Common myeloid progenitor, CD34-positive (primary cell): ENCODE results near the gene CD70.
"Not testable (repeated sequence)": the region's sequence is repeated elsewhere in the genome, so short reads cannot be mapped to it uniquely, and the experiment has no call there.

ENCODE experiments used
- CTCF ChIA-PET: fragments of 350-600 bp; sonication (Branson Sonifier 250); formaldehyde crosslinking; loops from one replicate; lab custom pipeline; 2021; ENCODE audit warnings: antibody characterized with exemption; lab: Charles Lee
- POLR2A ChIA-PET: fragments of 350-600 bp; sonication (Branson Sonifier 250); formaldehyde crosslinking; loops from one replicate; lab custom pipeline; 2021; ENCODE audit warnings: antibody characterized with exemption; lab: Charles Lee
- DNase-seq, 3 donors: peaks; one replicate each; pipeline versions ENCODE4 v3.0.0 to v3.0.0-alpha.2; 2013
- H3K27ac ChIP-seq, 2 experiments: 1 replicate in 1 of 2; 2 replicates in 1 of 2; pipeline ENCODE4 v1.7.0; 2013; ENCODE audit warnings: inconsistent platforms in 2 of 2, low read length in 2 of 2, mild to moderate bottlenecking in 2 of 2, low read depth in 1 of 2, moderate library complexity in 1 of 2; ENCODE audit not compliant: severe bottlenecking in 2 of 2, insufficient read depth in 1 of 2, poor library complexity in 1 of 2
- H3K27me3 ChIP-seq, 5 experiments: replicated peaks in 2 of 5; 1 replicate in 3 of 5; 2 replicates in 2 of 5; pipeline versions ENCODE4 v1.6.1 to v1.7.0; 2013; ENCODE audit warnings: low read length in 4 of 5, mild to moderate bottlenecking in 2 of 5, moderate library complexity in 2 of 5, inconsistent platforms in 1 of 5; ENCODE audit not compliant: insufficient read depth in 5 of 5, control insufficient read depth in 4 of 5
- H3K36me3 ChIP-seq, 4 experiments: 1 replicate in 2 of 4; 2 replicates in 2 of 4; pipeline versions ENCODE4 v1.6.1 to v1.7.0; 2013; ENCODE audit warnings: low read length in 3 of 4, control low read depth in 1 of 4, mild to moderate bottlenecking in 1 of 4; ENCODE audit not compliant: control insufficient read depth in 4 of 4, insufficient read depth in 4 of 4
- H3K4me1 ChIP-seq, 4 experiments: 1 replicate in 3 of 4; 2 replicates in 1 of 4; pipeline versions ENCODE4 v1.6.1 to v1.7.1; 2013; ENCODE audit warnings: low read length in 3 of 4, mild to moderate bottlenecking in 3 of 4, control low read depth in 1 of 4, inconsistent platforms in 1 of 4, moderate library complexity in 1 of 4; ENCODE audit not compliant: control insufficient read depth in 4 of 4, insufficient read depth in 4 of 4; ENCODE audit errors: control extremely low read depth in 1 of 4
- H3K4me3 ChIP-seq, 7 experiments: 1 replicate in 4 of 7; 2 replicates in 3 of 7; pipeline versions ENCODE4 v1.5.1 to v1.7.0; 2013; ENCODE audit warnings: mild to moderate bottlenecking in 7 of 7, low read length in 6 of 7, moderate library complexity in 6 of 7, inconsistent platforms in 2 of 7, low read depth in 2 of 7, control low read depth in 1 of 7; ENCODE audit not compliant: insufficient read depth in 4 of 7, control insufficient read depth in 1 of 7; ENCODE audit errors: extremely low read depth in 1 of 7
- H3K9me3 ChIP-seq, 5 experiments: 1 replicate in 4 of 5; 2 replicates in 1 of 5; pipeline versions ENCODE4 v1.6.1 to v1.7.1; 2013; ENCODE audit warnings: low read length in 4 of 5, mild to moderate bottlenecking in 2 of 5, inconsistent platforms in 1 of 5, low read depth in 1 of 5, moderate library complexity in 1 of 5; ENCODE audit not compliant: control insufficient read depth in 4 of 5, insufficient read depth in 2 of 5; ENCODE audit errors: control extremely low read depth in 1 of 5
- WGBS: methylation state at CpG from one replicate; pipeline ENCODE4 v1.1.5; 2013; ENCODE audit not compliant: insufficient coverage; 5-methylcytosine and 5-hydroxymethylcytosine counted together

The CD70 gene

GRCh38 chr19:6598254-6598892 lies 7.4 kb upstream of the CD70 start:
- Histone ChIP-seq H3K27ac (peak overlapping the region in 1 of 2 experiments; percentile 61), H3K27me3 (peaks cover 0 to 18% (median 6%) of the 10 kb centered on the region in 5 experiments)
- H3K4me3 ChIP-seq, H3K4me1 ChIP-seq, DNase-seq, H3K9me3 ChIP-seq, POLR2A ChIA-PET, CTCF ChIA-PET, H3K36me3 ChIP-seq: not testable (repeated sequence)
- WGBS = no CpG with 5 or more reads among the region's 6 CpGs

GRCh38 chr19:6597471-6598253 lies 6.7 kb upstream of the CD70 start:
- 99% methylated on average over 24 of the region's 34 CpGs for WGBS
- DNase-seq, H3K9me3 ChIP-seq, H3K4me3 ChIP-seq, POLR2A ChIA-PET, H3K4me1 ChIP-seq, CTCF ChIA-PET, H3K36me3 ChIP-seq: not testable (repeated sequence)
- peak overlapping the region in 1 of 2 experiments; percentile 61 for H3K27ac ChIP-seq
- H3K27me3 ChIP-seq = peaks cover 0 to 24% (median 7%) of the 10 kb centered on the region in 5 experiments

- DNase-seq = no peak
- Histone ChIP-seq H3K9me3 (peaks cover 0 to 5% (median 0%) of the 10 kb centered on the region in 5 experiments), H3K4me3 (no peak overlapping the region), H3K27me3 (peaks cover 0 to 32% (median 7%) of the 10 kb centered on the region in 5 experiments), H3K4me1 (no peaks in the 10 kb centered on the region), H3K27ac (no peak overlapping the region), H3K36me3 (no peaks in the 10 kb centered on the region)
- ChIA-PET POLR2A (no interaction called here), CTCF (no interaction called here)
- 95% methylated on average over 2 of the region's 7 CpGs for WGBS
These were observed 5.7 kb upstream of the CD70 start for GRCh38 chr19:6596621-6597020.

GRCh38 chr19:6593651-6594416 lies 2.9 kb upstream of the CD70 start:
- Histone ChIP-seq H3K36me3 (no peaks in the 10 kb centered on the region), H3K4me1 (peaks cover 0 to 22% (median 18%) of the 10 kb centered on the region in 4 experiments), H3K27me3 (peaks cover 1 to 60% (median 27%) of the 10 kb centered on the region in 5 experiments), H3K4me3 (no peak overlapping the region), H3K9me3 (peaks cover 0 to 5% (median 0%) of the 10 kb centered on the region in 5 experiments), H3K27ac (no peak overlapping the region)
- ChIA-PET CTCF (no interaction called here), POLR2A (no interaction called here)
- DNase-seq = no peak
- WGBS = 75% methylated on average over 4 of the region's 11 CpGs

- under 1% methylated on average over 28 of the region's 31 CpGs for WGBS
- POLR2A ChIA-PET = no interaction called here
- H3K9me3 ChIP-seq = peaks cover 0 to 2% (median 0%) of the 10 kb centered on the region in 5 experiments
- CTCF ChIA-PET = no interaction called here
- H3K4me1 ChIP-seq = peaks cover 0 to 40% (median 29%) of the 10 kb centered on the region in 4 experiments
- DNase-seq = peak in 2 of 3 donors; percentile 57 to 65
- H3K36me3 ChIP-seq = no peaks in the 10 kb centered on the region
- peaks cover 10 to 89% (median 46%) of the 10 kb centered on the region in 5 experiments for H3K27me3 ChIP-seq
- peak overlapping the region in 4 of 7 experiments; percentile 19 to 61 (median 56) for H3K4me3 ChIP-seq
- no peak overlapping the region for H3K27ac ChIP-seq
These were observed 608 bp downstream of the CD70 start for GRCh38 chr19:6590258-6590826.

GRCh38 chr19:6589711-6590257 lies 1.2 kb downstream of the CD70 start:
- peaks cover 10 to 87% (median 46%) of the 10 kb centered on the region in 5 experiments for H3K27me3 ChIP-seq
- 14% methylated on average over 13 of the region's 16 CpGs for WGBS
- DNase-seq = no peak
- ChIA-PET POLR2A (no interaction called here), CTCF (no interaction called here)
- no peaks in the 10 kb centered on the region for H3K36me3 ChIP-seq
- no peak overlapping the region for H3K27ac ChIP-seq
- H3K9me3 ChIP-seq = peaks cover 0 to 2% (median 0%) of the 10 kb centered on the region in 5 experiments
- H3K4me1 ChIP-seq = peaks cover 0 to 40% (median 29%) of the 10 kb centered on the region in 4 experiments
- H3K4me3 ChIP-seq = peak overlapping the region in 1 of 7 experiments; percentile 2
